Prostate gland (tissue), 2 donors: ENCODE data around the gene SEMA6D. TPM values are rescaled to one million over a fixed set of nuclear protein-coding genes. Genes with fewer than 3 reads are reported as not detected.
A peak's percentile ranks its signal among the peaks of the same experiment; 100 is the strongest.

ENCODE experiments used
- DNase-seq: peaks from one replicate; pipeline ENCODE4 v3.0.0-alpha.2; 2019; ENCODE audit warnings: low spot score
- H3K27ac ChIP-seq, 2 donors: fragments of 200-600 bp; sonication (generic); 2 replicates each; pipeline ENCODE4 v1.5.1; 2017 to 2019
- H3K27me3 ChIP-seq: fragments of 200-600 bp; sonication (generic); replicated peaks from 2 replicates; pipeline ENCODE4 v1.5.1; 2019; ENCODE audit not compliant: insufficient read depth
- H3K36me3 ChIP-seq, 2 donors: fragments of 200-600 bp; sonication (generic); 1 replicate in 1 of 2; 2 replicates in 1 of 2; pipeline versions ENCODE4 v1.5.1 to v1.8.1; 2017 to 2019
- H3K4me1 ChIP-seq: fragments of 200-600 bp; sonication (generic); replicated peaks from 2 replicates; pipeline ENCODE4 v1.5.1; 2019
- H3K4me3 ChIP-seq, 2 donors: fragments of 200-600 bp; sonication (generic); 2 replicates each; pipeline ENCODE4 v1.5.1; 2017 to 2019
- H3K9me3 ChIP-seq: fragments of 200-600 bp; sonication (generic); 2 replicates; pipeline ENCODE4 v1.5.1; 2017
- POLR2A ChIP-seq: fragments of 450-650 bp; IDR thresholded peaks from one replicate; pipeline ENCODE4 v1.6.1; 2016; ENCODE audit warnings: antibody characterized with exemption, mild to moderate bottlenecking
- POLR2AphosphoS5 ChIP-seq: sonication (generic); formaldehyde crosslinking; IDR thresholded peaks from one replicate; pipeline ENCODE4 v1.6.1; 2017; ENCODE audit warnings: antibody characterized with exemption
- WGBS: methylation state at CpG from one replicate; pipeline ENCODE4 v1.1.5; 2018; 5-methylcytosine and 5-hydroxymethylcytosine counted together
- intact Hi-C: fragments of 100-400 bp; cut with DNase I; formaldehyde crosslinking; loops from one replicate; pipeline ENCODE4 v1.14.2; 2022
- total RNA-seq, 2 donors: library from RNA; depleted of rRNA; stranded (reverse); fragments of >200 nt; gene quantifications; one replicate each; pipeline ENCODE4 v1.1.0, GENCODE V29; 2016
- TF ChIP-seq, protein P1 (sequence below), 4 experiments: fragments of 200-600 bp in 2 of 4; fragments of 450-650 bp in 2 of 4; sonication (generic) in 2 of 4; IDR thresholded peaks; 1 replicate in 3 of 4; 2 replicates in 1 of 4; pipeline ENCODE4 v1.5.1; 2016 to 2019; ENCODE audit warnings: antibody characterized with exemption in 4 of 4, mild to moderate bottlenecking in 2 of 4, moderate library complexity in 2 of 4

The SEMA6D gene
- total RNA-seq, 2 donors from 2014 or later: 9.8 to 18.1 TPM

DNA sequence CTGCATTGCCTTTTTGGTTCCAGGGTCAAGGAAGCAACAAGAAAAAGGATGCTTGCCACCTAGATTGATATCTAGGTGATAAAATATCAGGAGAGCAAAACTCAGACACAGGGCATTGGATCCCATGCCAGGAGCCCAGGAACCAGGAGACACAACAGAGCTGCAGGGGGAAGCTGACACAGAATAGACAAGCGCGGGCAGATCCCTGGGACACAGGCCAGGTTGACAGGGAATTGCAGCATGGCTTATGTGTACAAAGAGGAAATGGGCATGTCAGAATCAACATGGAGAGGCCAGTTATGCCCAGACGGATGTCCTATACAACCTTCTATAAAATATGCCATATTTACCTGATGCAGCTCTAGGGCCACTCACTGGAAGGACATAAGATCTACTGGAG, 84.2 kb downstream of the SEMA6D start:
- DNase-seq: peak; percentile 90
- Histone ChIP-seq H3K36me3 (no peaks in the 10 kb centered on the region), H3K9me3 (no peaks in the 10 kb centered on the region), H3K4me1 (no peaks in the 10 kb centered on the region), H3K27ac (no peak overlapping the region), H3K27me3 (no peaks in the 10 kb centered on the region), H3K4me3 (no peak overlapping the region)
- whole genome bisulfite sequencing: 45% methylated on average over 3 of the region's 3 CpGs
- intact Hi-C loops: no loop called here
- TF ChIP-seq POLR2AphosphoS5: peak; percentile 56
- TF ChIP-seq POLR2A: no peak

DNA sequence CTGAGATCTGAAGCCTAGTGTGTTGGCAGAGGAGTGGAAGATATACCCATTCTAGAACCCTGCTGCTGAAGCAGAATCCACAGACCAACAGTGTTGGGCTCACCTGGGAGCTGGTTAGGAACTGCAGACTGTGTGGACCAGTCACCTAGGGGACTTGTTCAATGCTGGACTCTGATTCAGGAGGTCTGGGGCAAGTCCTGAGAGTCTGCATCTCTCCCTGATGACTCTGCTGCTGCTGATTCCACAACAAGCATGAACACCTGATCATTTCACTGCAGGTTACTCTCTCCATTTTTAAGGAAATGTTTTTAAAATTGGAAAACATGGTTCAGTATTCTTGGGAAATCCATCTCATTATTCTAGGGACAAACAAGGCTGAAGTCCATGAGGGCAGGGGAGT, 84.9 kb downstream of the SEMA6D start:
- TF ChIP-seq POLR2A: no peak
- TF ChIP-seq, protein P1, sequence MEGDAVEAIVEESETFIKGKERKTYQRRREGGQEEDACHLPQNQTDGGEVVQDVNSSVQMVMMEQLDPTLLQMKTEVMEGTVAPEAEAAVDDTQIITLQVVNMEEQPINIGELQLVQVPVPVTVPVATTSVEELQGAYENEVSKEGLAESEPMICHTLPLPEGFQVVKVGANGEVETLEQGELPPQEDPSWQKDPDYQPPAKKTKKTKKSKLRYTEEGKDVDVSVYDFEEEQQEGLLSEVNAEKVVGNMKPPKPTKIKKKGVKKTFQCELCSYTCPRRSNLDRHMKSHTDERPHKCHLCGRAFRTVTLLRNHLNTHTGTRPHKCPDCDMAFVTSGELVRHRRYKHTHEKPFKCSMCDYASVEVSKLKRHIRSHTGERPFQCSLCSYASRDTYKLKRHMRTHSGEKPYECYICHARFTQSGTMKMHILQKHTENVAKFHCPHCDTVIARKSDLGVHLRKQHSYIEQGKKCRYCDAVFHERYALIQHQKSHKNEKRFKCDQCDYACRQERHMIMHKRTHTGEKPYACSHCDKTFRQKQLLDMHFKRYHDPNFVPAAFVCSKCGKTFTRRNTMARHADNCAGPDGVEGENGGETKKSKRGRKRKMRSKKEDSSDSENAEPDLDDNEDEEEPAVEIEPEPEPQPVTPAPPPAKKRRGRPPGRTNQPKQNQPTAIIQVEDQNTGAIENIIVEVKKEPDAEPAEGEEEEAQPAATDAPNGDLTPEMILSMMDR (IDR thresholded peaks at IDR 0.05): no peak
- no peak for TF ChIP-seq POLR2AphosphoS5
- no peak for DNase-seq
- no peaks in the 10 kb centered on the region for H3K4me1 ChIP-seq
- no peaks in the 10 kb centered on the region for H3K27me3 ChIP-seq
- no peak overlapping the region for H3K27ac ChIP-seq
- no peak overlapping the region for H3K4me3 ChIP-seq
- H3K9me3 ChIP-seq: no peaks in the 10 kb centered on the region
- H3K36me3 ChIP-seq: no peaks in the 10 kb centered on the region
- intact Hi-C loops: no loop called here

GRCh38 chr15:47803767-47804166, 86.5 kb downstream of the SEMA6D start:
- Histone ChIP-seq H3K4me3 (no peak overlapping the region), H3K27me3 (no peaks in the 10 kb centered on the region), H3K4me1 (no peaks in the 10 kb centered on the region), H3K27ac (no peak overlapping the region), H3K9me3 (no peaks in the 10 kb centered on the region), H3K36me3 (no peaks in the 10 kb centered on the region)
- WGBS: 62% methylated on average over 2 of the region's 2 CpGs
- peak; percentile 30 for DNase-seq
- TF ChIP-seq POLR2AphosphoS5 (no peak), POLR2A (no peak)
- intact Hi-C loops: no loop called here

DNA sequence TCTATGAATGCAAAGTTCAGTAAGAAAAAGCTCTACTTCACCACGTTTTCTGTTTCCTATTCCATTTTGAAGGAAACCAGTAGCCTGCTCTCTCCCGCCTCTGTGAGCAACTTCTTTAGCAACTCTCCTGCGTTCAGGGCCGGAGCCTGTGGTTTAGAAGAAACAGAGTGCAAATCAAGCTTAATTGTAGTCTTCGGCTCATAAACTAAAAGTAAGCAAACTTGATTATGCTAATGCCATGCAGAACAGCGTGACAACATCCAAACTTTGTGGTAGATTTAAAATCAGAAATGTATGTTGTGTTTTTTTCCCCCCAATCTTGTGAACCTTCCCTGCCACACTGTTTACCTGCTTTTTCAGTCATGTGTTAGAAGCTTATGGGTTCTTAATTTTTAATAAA, 87.4 kb downstream of the SEMA6D start:
- WGBS: 91% methylated on average over 6 of the region's 6 CpGs
- no peaks in the 10 kb centered on the region for H3K9me3 ChIP-seq
- intact Hi-C loops: no loop called here
- H3K27me3 ChIP-seq: no peaks in the 10 kb centered on the region
- no peak for DNase-seq
- TF ChIP-seq POLR2AphosphoS5 (no peak), POLR2A (no peak)
- TF ChIP-seq, protein P1 (IDR thresholded peaks at IDR 0.05): no peak
- no peak overlapping the region for H3K4me3 ChIP-seq
- H3K27ac ChIP-seq: no peak overlapping the region
- H3K36me3 ChIP-seq: no peaks in the 10 kb centered on the region
- no peaks in the 10 kb centered on the region for H3K4me1 ChIP-seq

DNA sequence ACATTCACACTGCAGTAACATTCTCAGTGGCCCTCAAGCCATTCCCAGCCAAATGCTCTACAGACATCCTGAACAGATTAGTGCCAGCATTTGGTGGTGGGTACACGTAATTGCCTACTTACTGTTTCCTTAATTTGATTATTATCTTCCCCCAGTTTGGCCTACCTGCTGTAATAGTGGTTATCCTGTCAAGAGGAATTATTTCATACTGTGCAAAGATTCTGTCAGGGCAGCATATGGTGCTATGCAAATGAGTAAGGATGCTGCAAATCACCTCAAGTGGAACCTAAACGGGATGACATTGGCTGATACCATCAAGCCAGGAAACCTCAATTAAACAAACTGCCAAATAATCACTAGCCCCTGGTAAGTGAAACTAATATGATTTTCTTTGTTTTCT, 88.7 kb downstream of the SEMA6D start:
- H3K36me3 ChIP-seq: no peaks in the 10 kb centered on the region
- no peak overlapping the region for H3K27ac ChIP-seq
- TF ChIP-seq POLR2AphosphoS5 (no peak), POLR2A (no peak)
- TF ChIP-seq, protein P1 (IDR thresholded peaks at IDR 0.05): no peak
- no peaks in the 10 kb centered on the region for H3K4me1 ChIP-seq
- no peak for DNase-seq
- H3K4me3 ChIP-seq: no peak overlapping the region
- intact Hi-C loops: no loop called here
- no peaks in the 10 kb centered on the region for H3K27me3 ChIP-seq
- no peaks in the 10 kb centered on the region for H3K9me3 ChIP-seq
- 42% methylated on average over 2 of the region's 2 CpGs for WGBS

DNA sequence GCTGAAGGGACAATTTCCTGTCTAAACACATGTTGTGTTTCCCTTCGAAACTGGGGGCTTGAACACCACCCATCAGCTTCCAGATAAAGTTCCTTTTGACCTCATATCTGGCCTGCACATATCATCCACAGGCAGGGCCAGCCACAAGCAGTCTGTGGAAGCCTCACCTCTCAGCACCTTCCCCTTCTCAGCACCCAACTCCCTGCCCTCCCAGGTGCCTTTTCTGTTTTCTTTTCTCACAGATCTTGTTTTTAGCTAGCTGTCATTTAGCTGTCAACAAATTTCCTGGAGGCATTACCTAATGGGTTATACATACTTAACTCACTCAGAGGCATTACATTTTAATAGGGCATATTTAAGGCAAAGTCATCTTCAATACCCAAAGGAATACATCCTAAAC, 93.9 kb downstream of the SEMA6D start:
- H3K4me1 ChIP-seq: no peaks in the 10 kb centered on the region
- TF ChIP-seq, protein P1 (IDR thresholded peaks at IDR 0.05): no peak
- TF ChIP-seq POLR2AphosphoS5 (no peak), POLR2A (no peak)
- no peak for DNase-seq
- H3K36me3 ChIP-seq: no peaks in the 10 kb centered on the region
- H3K9me3 ChIP-seq: no peaks in the 10 kb centered on the region
- WGBS: 56% methylated on average over 1 of the region's 1 CpG
- intact Hi-C loops: no loop called here
- H3K4me3 ChIP-seq: no peak overlapping the region
- H3K27ac ChIP-seq: no peak overlapping the region
- no peaks in the 10 kb centered on the region for H3K27me3 ChIP-seq
